ENCODE data around the gene MTHFD1L. TPM values are rescaled to one million over a fixed set of nuclear protein-coding genes. Genes with fewer than 3 reads are reported as not detected.

Gene MTHFD1L
- total and polyA plus RNA-seq, 2 donors from 2014 or later, result 4.7 to 39.6 TPM

GRCh38 chr6:150908901-150909300 is 43.4 kb downstream of the MTHFD1L start:
- DNase-seq (no peak), FAIRE-seq (no peak)
- TF ChIP-seq CTCF (IDR thresholded peaks at IDR 0.05; ENCODE audit: borderline replicate concordance, extremely low read depth, insufficient read depth), result no peak
- no peak overlapping the region for H3K9ac ChIP-seq (ENCODE audit: low read length in 3 of 3)
- no peaks in the 10 kb centered on the region for H3K9me3 ChIP-seq (ENCODE audit: control insufficient read depth in 2 of 3, insufficient read depth in 1 of 3, low read length in 3 of 3)
- H3K27me3 ChIP-seq (ENCODE audit: control insufficient read depth, insufficient read depth, low read length), result no peaks in the 10 kb centered on the region
- intact Hi-C loops (cut with DNase I), result loop anchor here (10.0 kb wide), 1 partner anchor 96 kb away; no protein-coding TSS in a partner anchor
- H3K4me3 ChIP-seq (ENCODE audit: low read length in 3 of 3), result no peak overlapping the region
- H3K27ac ChIP-seq (ENCODE audit: low read depth in 2 of 2, low read length in 2 of 2), result no peak overlapping the region
- no peaks in the 10 kb centered on the region for H3K4me1 ChIP-seq (ENCODE audit: control insufficient read depth in 2 of 3, insufficient read depth in 2 of 3, low read depth in 1 of 3, low read length in 3 of 3)
- H3K36me3 ChIP-seq (ENCODE audit: control insufficient read depth in 2 of 3, insufficient read depth in 3 of 3, low read length in 3 of 3), result no peaks in the 10 kb centered on the region

- H3K4me1 ChIP-seq (ENCODE audit: control insufficient read depth in 2 of 3, insufficient read depth in 2 of 3, low read depth in 1 of 3, low read length in 3 of 3), result no peaks in the 10 kb centered on the region
- intact Hi-C loops (cut with DNase I), result no loop called here
- no peak overlapping the region for H3K27ac ChIP-seq (ENCODE audit: low read depth in 2 of 2, low read length in 2 of 2)
- H3K4me3 ChIP-seq (ENCODE audit: low read length in 3 of 3), result no peak overlapping the region
- no peak overlapping the region for H3K9ac ChIP-seq (ENCODE audit: low read length in 3 of 3)
- no peaks in the 10 kb centered on the region for H3K9me3 ChIP-seq (ENCODE audit: control insufficient read depth in 2 of 3, insufficient read depth in 1 of 3, low read length in 3 of 3)
- no peaks in the 10 kb centered on the region for H3K36me3 ChIP-seq (ENCODE audit: control insufficient read depth in 2 of 3, insufficient read depth in 3 of 3, low read length in 3 of 3)
- no peaks in the 10 kb centered on the region for H3K27me3 ChIP-seq (ENCODE audit: control insufficient read depth, insufficient read depth, low read length)
- no peak for DNase-seq
- no peak for TF ChIP-seq CTCF (IDR thresholded peaks at IDR 0.05; ENCODE audit: borderline replicate concordance, extremely low read depth, insufficient read depth)
- no peak for FAIRE-seq
Observed at GRCh38 chr6:150910561-150910960, 45.1 kb downstream of the MTHFD1L start.

GRCh38 chr6:150914372-150914771 is 48.9 kb downstream of the MTHFD1L start:
- H3K9me3 ChIP-seq (ENCODE audit: control insufficient read depth in 2 of 3, insufficient read depth in 1 of 3, low read length in 3 of 3), result no peaks in the 10 kb centered on the region
- no peaks in the 10 kb centered on the region for H3K27me3 ChIP-seq (ENCODE audit: control insufficient read depth, insufficient read depth, low read length)
- intact Hi-C loops (cut with DNase I), result no loop called here
- no peaks in the 10 kb centered on the region for H3K4me1 ChIP-seq (ENCODE audit: control insufficient read depth in 2 of 3, insufficient read depth in 2 of 3, low read depth in 1 of 3, low read length in 3 of 3)
- H3K9ac ChIP-seq (ENCODE audit: low read length in 3 of 3), result no peak overlapping the region
- FAIRE-seq (no peak), DNase-seq (no peak)
- H3K4me3 ChIP-seq (ENCODE audit: low read length in 3 of 3), result no peak overlapping the region
- no peak for TF ChIP-seq CTCF (IDR thresholded peaks at IDR 0.05; ENCODE audit: borderline replicate concordance, extremely low read depth, insufficient read depth)
- no peaks in the 10 kb centered on the region for H3K36me3 ChIP-seq (ENCODE audit: control insufficient read depth in 2 of 3, insufficient read depth in 3 of 3, low read length in 3 of 3)
- H3K27ac ChIP-seq (ENCODE audit: low read depth in 2 of 2, low read length in 2 of 2), result no peak overlapping the region

Measured in kidney (tissue), 14 donors.